ENCODE measurements around the gene MAN1C1.

MAN1C1 gene

GRCh38 chr1:25573591-25573930 is 43.0 kb upstream of the MAN1C1 start:
- no peak for TF ChIP-seq SNAI2 (CRISPR knock-in tag; IDR thresholded peaks at IDR 0.05)
- no peak for TF ChIP-seq CSRNP3 (CRISPR knock-in tag; IDR thresholded peaks at IDR 0.05)
- no peak for TF ChIP-seq PPARA (CRISPR knock-in tag; IDR thresholded peaks at IDR 0.05; ENCODE audit: borderline replicate concordance)
- no peak for TF ChIP-seq PATZ1 (CRISPR knock-in tag; IDR thresholded peaks at IDR 0.05; ENCODE audit: borderline replicate concordance)
- TF ChIP-seq RARB (CRISPR knock-in tag; IDR thresholded peaks at IDR 0.05): no peak
- TF ChIP-seq ESRRG (CRISPR knock-in tag; IDR thresholded peaks at IDR 0.05): no peak
- TF ChIP-seq ZC3H10 (CRISPR knock-in tag; IDR thresholded peaks at IDR 0.05): no peak
- TF ChIP-seq TCF4 (CRISPR knock-in tag; IDR thresholded peaks at IDR 0.05; ENCODE audit: borderline replicate concordance): no peak
- no peak for TF ChIP-seq ZNF565 (CRISPR knock-in tag; conservative IDR thresholded peaks at IDR 0.05; ENCODE audit: low read depth)
- no peak for TF ChIP-seq CSDC2 (CRISPR knock-in tag; IDR thresholded peaks at IDR 0.05)
- TF ChIP-seq CREB5 (CRISPR knock-in tag; IDR thresholded peaks at IDR 0.05; ENCODE audit: low read depth): no peak
- TF ChIP-seq ARNTL (CRISPR knock-in tag; IDR thresholded peaks at IDR 0.05; ENCODE audit: borderline replicate concordance, low read depth): no peak
- no peak for TF ChIP-seq TSHZ2 (CRISPR knock-in tag; IDR thresholded peaks at IDR 0.05)
- no peak for TF ChIP-seq POU6F1 (CRISPR knock-in tag; IDR thresholded peaks at IDR 0.05; ENCODE audit: borderline replicate concordance, low read depth)
- no peak for TF ChIP-seq ZFP3 (CRISPR knock-in tag; IDR thresholded peaks at IDR 0.05)
- no peak for TF ChIP-seq ZNF8 (CRISPR knock-in tag; IDR thresholded peaks at IDR 0.05)
- no peak for TF ChIP-seq ZFP30 (CRISPR knock-in tag; IDR thresholded peaks at IDR 0.05)
- TF ChIP-seq BACH2 (CRISPR knock-in tag; IDR thresholded peaks at IDR 0.05; ENCODE audit: borderline replicate concordance): no peak
- TF ChIP-seq GLIS3 (CRISPR knock-in tag; IDR thresholded peaks at IDR 0.05): no peak
- ATAC-seq: no peak

- ATAC-seq: no peak
- TF ChIP-seq PPARA (CRISPR knock-in tag; IDR thresholded peaks at IDR 0.05; ENCODE audit: borderline replicate concordance) (no peak), POU6F1 (CRISPR knock-in tag; IDR thresholded peaks at IDR 0.05; ENCODE audit: borderline replicate concordance, low read depth) (no peak), GLIS3 (CRISPR knock-in tag; IDR thresholded peaks at IDR 0.05) (no peak), RARB (CRISPR knock-in tag; IDR thresholded peaks at IDR 0.05) (no peak), ISL1 (CRISPR knock-in tag; IDR thresholded peaks at IDR 0.05) (no peak), ZFP30 (CRISPR knock-in tag; IDR thresholded peaks at IDR 0.05) (no peak), OSR1 (CRISPR knock-in tag; IDR thresholded peaks at IDR 0.05) (no peak), ESRRG (CRISPR knock-in tag; IDR thresholded peaks at IDR 0.05) (no peak), CSRNP3 (CRISPR knock-in tag; IDR thresholded peaks at IDR 0.05) (no peak), ZFP3 (CRISPR knock-in tag; IDR thresholded peaks at IDR 0.05) (no peak), PATZ1 (CRISPR knock-in tag; IDR thresholded peaks at IDR 0.05; ENCODE audit: borderline replicate concordance) (no peak), ZNF70 (CRISPR knock-in tag; IDR thresholded peaks at IDR 0.05) (no peak), CREB5 (CRISPR knock-in tag; IDR thresholded peaks at IDR 0.05; ENCODE audit: low read depth) (no peak)
Observed at GRCh38 chr1:25573961-25574360, 42.6 kb upstream of the MAN1C1 start.

All from SK-N-SH treated with all-trans-retinoic acid at 6 μM for 48 hours (cell line).